Nephron (organoid): ENCODE results near the gene GMEB2.
"Not testable (repeated sequence)": the region's sequence is repeated elsewhere in the genome, so short reads cannot be mapped to it uniquely, and the experiment has no call there.

Source experiments
- H3K27ac Mint-ChIP-seq, 3 experiments: 2 replicates each; pipeline ENCODE4 v1.8.0; 2020; ENCODE audit warnings: mixed read lengths in 3 of 3, mild to moderate bottlenecking in 2 of 3, moderate library complexity in 1 of 3
- H3K27me3 Mint-ChIP-seq: 2 replicates; pipeline ENCODE4 v1.8.0; 2021; ENCODE audit warnings: low read depth, mild to moderate bottlenecking, moderate library complexity, mixed read lengths
- H3K36me3 Mint-ChIP-seq: 2 replicates; pipeline ENCODE4 v1.8.0; 2020; ENCODE audit warnings: low read depth, mixed read lengths
- H3K4me1 Mint-ChIP-seq: 2 replicates; pipeline ENCODE4 v1.8.0; 2020; ENCODE audit warnings: mixed read lengths
- H3K4me3 Mint-ChIP-seq, 3 experiments: 2 replicates each; pipeline ENCODE4 v1.8.0; 2020; ENCODE audit warnings: mild to moderate bottlenecking in 3 of 3, mixed read lengths in 3 of 3, moderate library complexity in 2 of 3
- H3K9me3 Mint-ChIP-seq: 2 replicates; pipeline ENCODE4 v1.8.0; 2020; ENCODE audit warnings: mixed read lengths
- TF ChIP-seq, protein P1 (sequence below), 3 experiments: fragments of 200-600 bp; sonication (generic); IDR thresholded peaks; one replicate each; pipeline ENCODE4 v1.5.0; 2021; ENCODE audit warnings: antibody characterized with exemption in 3 of 3; ENCODE audit not compliant: unreplicated experiment in 3 of 3

GMEB2 gene

DNA sequence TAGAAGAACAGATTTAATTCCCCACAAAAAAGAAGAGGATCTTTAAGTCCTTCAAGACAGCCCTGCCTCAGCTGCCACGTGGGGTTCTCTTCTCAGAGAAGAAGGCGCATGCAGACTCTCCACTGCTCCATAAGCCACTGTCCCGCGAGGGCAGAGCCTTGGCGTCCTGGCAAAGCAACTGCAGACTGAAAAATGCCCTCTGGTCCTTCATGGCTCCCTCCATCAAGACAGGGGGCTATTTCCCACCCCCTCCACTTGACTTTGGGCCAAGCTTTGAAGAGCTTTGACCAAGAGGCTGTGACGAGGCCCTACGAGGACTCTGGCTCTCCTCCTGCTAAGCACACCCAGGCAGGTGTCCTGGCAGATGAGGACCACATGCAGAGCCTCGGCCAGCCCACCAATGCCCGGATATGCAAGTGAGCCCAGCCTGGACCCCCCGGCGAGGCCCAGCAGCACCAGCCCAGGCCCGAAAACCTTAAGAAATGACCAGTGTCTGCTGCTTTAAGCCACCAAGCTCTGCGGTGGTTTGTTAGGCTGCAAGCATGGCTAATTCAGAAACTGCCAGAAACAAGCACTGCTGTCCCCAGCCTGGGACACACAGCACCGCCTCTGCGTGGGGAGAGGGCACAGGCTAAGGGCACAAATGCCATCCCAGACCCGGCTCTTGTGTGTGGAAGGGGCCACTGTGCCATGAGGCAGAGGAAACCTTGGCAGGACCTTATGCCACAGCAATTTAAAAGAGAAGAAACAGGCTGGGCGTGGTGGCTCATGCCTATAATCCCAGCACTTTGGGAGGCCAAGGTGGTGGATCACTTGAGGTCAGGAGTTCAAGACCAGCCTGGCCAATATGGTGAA is 16.1 kb downstream of the GMEB2 start:
- H3K4me3 Mint-ChIP-seq = no peak overlapping the region
- H3K36me3 Mint-ChIP-seq = peaks cover 27% of the 10 kb centered on the region
- H3K27ac Mint-ChIP-seq = no peak overlapping the region
- H3K9me3 Mint-ChIP-seq = peaks cover 2% of the 10 kb centered on the region
- TF ChIP-seq, protein P1, sequence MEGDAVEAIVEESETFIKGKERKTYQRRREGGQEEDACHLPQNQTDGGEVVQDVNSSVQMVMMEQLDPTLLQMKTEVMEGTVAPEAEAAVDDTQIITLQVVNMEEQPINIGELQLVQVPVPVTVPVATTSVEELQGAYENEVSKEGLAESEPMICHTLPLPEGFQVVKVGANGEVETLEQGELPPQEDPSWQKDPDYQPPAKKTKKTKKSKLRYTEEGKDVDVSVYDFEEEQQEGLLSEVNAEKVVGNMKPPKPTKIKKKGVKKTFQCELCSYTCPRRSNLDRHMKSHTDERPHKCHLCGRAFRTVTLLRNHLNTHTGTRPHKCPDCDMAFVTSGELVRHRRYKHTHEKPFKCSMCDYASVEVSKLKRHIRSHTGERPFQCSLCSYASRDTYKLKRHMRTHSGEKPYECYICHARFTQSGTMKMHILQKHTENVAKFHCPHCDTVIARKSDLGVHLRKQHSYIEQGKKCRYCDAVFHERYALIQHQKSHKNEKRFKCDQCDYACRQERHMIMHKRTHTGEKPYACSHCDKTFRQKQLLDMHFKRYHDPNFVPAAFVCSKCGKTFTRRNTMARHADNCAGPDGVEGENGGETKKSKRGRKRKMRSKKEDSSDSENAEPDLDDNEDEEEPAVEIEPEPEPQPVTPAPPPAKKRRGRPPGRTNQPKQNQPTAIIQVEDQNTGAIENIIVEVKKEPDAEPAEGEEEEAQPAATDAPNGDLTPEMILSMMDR (IDR thresholded peaks at IDR 0.05; ENCODE audit: unreplicated experiment in 3 of 3) = no peak
- no peaks in the 10 kb centered on the region for H3K27me3 Mint-ChIP-seq
- no peaks in the 10 kb centered on the region for H3K4me1 Mint-ChIP-seq

- no peaks in the 10 kb centered on the region for H3K4me1 Mint-ChIP-seq
- H3K27ac Mint-ChIP-seq = no peak overlapping the region
- no peak overlapping the region for H3K4me3 Mint-ChIP-seq
- TF ChIP-seq, protein P1 (IDR thresholded peaks at IDR 0.05; ENCODE audit: unreplicated experiment in 3 of 3) = no peak
- H3K9me3 Mint-ChIP-seq = no peaks in the 10 kb centered on the region
- no peaks in the 10 kb centered on the region for H3K27me3 Mint-ChIP-seq
- H3K36me3 Mint-ChIP-seq = peaks cover 18% of the 10 kb centered on the region
These were observed 20.2 kb downstream of the GMEB2 start for GRCh38 chr20:63606686-63607085.

DNA sequence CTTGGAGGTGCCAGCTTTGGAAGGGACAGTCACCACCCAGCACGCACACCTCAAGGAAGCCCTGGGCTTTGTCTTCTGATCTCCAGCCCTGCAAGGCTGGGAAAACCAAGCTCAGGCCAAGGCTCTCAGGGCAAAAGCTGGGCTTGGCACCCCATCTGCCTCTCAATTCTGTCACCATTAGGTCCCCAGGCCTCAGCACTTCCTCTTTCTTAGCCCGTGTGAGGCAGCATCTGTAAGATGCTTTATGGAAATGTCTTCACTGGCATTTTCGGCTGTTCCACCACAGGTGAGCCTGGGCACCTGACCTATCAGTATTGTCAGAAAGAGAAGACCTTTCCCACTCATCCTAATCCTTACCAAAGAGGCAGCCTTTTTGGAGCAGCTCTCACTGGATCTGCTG is 24.6 kb downstream of the GMEB2 start:
- Mint-ChIP-seq H3K36me3 (peaks cover 39% of the 10 kb centered on the region), H3K27me3 (no peaks in the 10 kb centered on the region), H3K9me3 (no peaks in the 10 kb centered on the region), H3K4me1 (no peaks in the 10 kb centered on the region), H3K4me3 (no peak overlapping the region), H3K27ac (no peak overlapping the region)
- TF ChIP-seq, protein P1 (IDR thresholded peaks at IDR 0.05; ENCODE audit: unreplicated experiment in 3 of 3) = no peak

- not testable (repeated sequence) for H3K27ac Mint-ChIP-seq
These were observed 25.2 kb downstream of the GMEB2 start for GRCh38 chr20:63601679-63602078.

GRCh38 chr20:63599396-63600050 is 27.4 kb downstream of the GMEB2 start:
- Mint-ChIP-seq H3K36me3 (peaks cover 39% of the 10 kb centered on the region), H3K9me3 (no peaks in the 10 kb centered on the region), H3K4me1 (no peaks in the 10 kb centered on the region), H3K4me3 (no peak overlapping the region), H3K27me3 (no peaks in the 10 kb centered on the region), H3K27ac (no peak overlapping the region)
- TF ChIP-seq, protein P1 (IDR thresholded peaks at IDR 0.05; ENCODE audit: unreplicated experiment in 3 of 3) = no peak

More at GRCh38 chr20:63601679-63602078, 25.2 kb downstream of the GMEB2 start:
- H3K36me3 Mint-ChIP-seq = peaks cover 39% of the 10 kb centered on the region
- H3K9me3 Mint-ChIP-seq, H3K27me3 Mint-ChIP-seq, H3K4me3 Mint-ChIP-seq, H3K4me1 Mint-ChIP-seq: not testable (repeated sequence)

DNA sequence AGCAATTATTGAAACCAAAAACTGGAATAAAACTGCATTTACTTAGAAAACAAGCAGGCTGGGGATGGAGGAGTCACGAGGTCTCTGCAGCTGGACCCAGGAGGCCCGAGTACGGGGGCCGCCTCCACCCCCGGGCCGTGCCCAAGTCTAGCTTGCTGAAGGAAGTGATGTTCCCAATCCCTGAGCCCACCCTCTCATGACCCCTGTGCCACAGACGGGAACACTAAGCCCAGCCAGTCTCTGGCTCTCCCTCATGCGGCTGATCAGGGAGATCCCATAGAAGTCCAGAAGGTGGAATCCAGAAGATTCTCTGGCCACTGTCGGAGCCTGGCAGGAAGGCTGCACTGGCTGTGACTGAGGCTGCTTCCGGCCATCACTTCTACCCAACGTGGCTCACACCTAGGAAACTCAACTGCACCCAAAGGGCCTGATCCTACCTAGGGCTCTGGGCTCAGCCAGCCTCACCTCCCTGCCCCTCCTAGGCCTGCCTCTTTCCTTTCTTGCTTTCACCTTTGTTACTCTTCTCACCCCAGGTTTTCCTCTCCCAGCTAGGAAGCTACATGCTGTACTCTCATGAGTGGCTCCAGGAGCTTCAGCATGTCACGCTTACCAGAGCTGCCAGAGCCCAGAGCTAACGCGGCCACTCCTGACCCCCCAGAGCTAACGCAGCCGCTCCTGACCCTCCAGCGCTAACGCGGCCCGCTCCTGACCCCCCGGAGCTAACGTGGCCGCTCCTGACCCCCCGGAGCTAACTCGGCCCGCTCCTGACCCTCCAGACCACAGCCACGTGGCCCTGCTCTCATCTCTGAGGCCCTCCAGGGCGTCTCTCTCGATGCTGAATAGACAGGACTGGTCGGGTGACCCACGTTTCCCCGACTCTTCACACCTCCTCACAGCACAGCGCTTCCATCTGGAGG is 28.2 kb downstream of the GMEB2 start:
- TF ChIP-seq, protein P1 (IDR thresholded peaks at IDR 0.05; ENCODE audit: unreplicated experiment in 3 of 3) = no peak
- H3K4me1 Mint-ChIP-seq = no peaks in the 10 kb centered on the region
- no peak overlapping the region for H3K27ac Mint-ChIP-seq
- H3K4me3 Mint-ChIP-seq = no peak overlapping the region
- no peaks in the 10 kb centered on the region for H3K27me3 Mint-ChIP-seq
- no peaks in the 10 kb centered on the region for H3K9me3 Mint-ChIP-seq
- H3K36me3 Mint-ChIP-seq = peaks cover 35% of the 10 kb centered on the region
